Body of pancreas (tissue), 4 donors: Measurements from ENCODE around the gene RAPGEF5.
A peak's percentile ranks its signal among the peaks of the same experiment; 100 is the strongest.

Experiments used
- POLR2A ChIP-seq, 3 donors: fragments of 450-650 bp; IDR thresholded peaks; one replicate each; pipeline ENCODE4 v1.6.1; 2016; ENCODE audit warnings: antibody characterized with exemption in 3 of 3, mild to moderate bottlenecking in 2 of 3
- TF ChIP-seq, protein P1 (sequence below), 7 experiments: fragments of 450-650 bp in 4 of 7; fragments of 200-600 bp in 3 of 7; sonication (generic) in 3 of 7; IDR thresholded peaks; one replicate each; pipeline ENCODE4 v1.5.1; 2016 to 2019; ENCODE audit warnings: antibody characterized with exemption in 7 of 7

DNA sequence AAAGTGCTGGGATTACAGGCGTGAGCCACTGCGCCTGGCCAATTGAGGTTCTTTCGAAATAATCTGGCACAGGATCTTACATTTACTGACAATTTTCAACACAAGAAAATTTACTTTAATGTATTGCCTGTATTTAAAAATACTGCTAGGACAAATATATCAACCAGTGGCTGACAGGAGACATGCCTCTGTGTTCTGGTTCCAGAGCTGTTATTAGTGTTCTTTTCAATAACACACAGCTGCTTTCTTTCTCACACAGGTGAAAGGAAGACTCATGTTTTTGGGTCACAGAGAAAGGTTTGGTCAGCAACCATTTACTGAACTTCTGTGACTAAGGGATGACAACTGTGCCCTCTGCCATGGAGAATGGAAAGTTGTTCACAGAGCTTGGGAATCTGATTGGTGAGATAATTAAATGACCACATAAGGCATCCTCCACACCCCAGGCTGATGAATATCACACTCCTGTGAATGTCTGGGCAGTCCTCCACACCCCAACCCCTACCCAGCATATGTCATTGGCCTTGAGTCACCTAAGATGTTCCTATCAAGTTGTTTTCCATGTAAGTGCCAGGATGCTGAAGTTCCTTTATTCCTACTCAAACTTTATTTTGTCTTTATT lies 180.1 kb downstream of the RAPGEF5 start:
- TF ChIP-seq POLR2A (IDR thresholded peaks at IDR 0.05), result no peak
- TF ChIP-seq, protein P1, sequence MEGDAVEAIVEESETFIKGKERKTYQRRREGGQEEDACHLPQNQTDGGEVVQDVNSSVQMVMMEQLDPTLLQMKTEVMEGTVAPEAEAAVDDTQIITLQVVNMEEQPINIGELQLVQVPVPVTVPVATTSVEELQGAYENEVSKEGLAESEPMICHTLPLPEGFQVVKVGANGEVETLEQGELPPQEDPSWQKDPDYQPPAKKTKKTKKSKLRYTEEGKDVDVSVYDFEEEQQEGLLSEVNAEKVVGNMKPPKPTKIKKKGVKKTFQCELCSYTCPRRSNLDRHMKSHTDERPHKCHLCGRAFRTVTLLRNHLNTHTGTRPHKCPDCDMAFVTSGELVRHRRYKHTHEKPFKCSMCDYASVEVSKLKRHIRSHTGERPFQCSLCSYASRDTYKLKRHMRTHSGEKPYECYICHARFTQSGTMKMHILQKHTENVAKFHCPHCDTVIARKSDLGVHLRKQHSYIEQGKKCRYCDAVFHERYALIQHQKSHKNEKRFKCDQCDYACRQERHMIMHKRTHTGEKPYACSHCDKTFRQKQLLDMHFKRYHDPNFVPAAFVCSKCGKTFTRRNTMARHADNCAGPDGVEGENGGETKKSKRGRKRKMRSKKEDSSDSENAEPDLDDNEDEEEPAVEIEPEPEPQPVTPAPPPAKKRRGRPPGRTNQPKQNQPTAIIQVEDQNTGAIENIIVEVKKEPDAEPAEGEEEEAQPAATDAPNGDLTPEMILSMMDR (IDR thresholded peaks at IDR 0.05), result peak in 4 of 7 experiments; percentile 6 to 41 (median 18)
